GM19372 (cell line): ENCODE data around the gene UBTFL1.
"Not testable (repeated sequence)": the region's sequence is repeated elsewhere in the genome, so short reads cannot be mapped to it uniquely, and the experiment has no call there.

Experiments
- ATAC-seq: cut with Tn5 transposase; IDR thresholded peaks from one replicate; pipeline ENCODE4 v1.9.1; 2021; ENCODE audit warnings: mild to moderate bottlenecking, low read depth, moderate library complexity; ENCODE audit not compliant: unreplicated experiment

The UBTFL1 gene

GRCh38 chr11:90085650-90086049, at the start of gene UBTFL1:
Gene UBTFL1, plus strand, starts transcription at chr11:90085950. Its CDS starts 0 bp downstream, at chr11:90085950.
- not testable (repeated sequence) for ATAC-seq

GRCh38 chr11:90051591-90052209, 34.0 kb upstream of the UBTFL1 start:
- not testable (repeated sequence) for ATAC-seq

- ATAC-seq = not testable (repeated sequence)
Measured at GRCh38 chr11:90052311-90052710, 33.4 kb upstream of the UBTFL1 start.

- ATAC-seq = not testable (repeated sequence)
Measured at GRCh38 chr11:90053545-90053944, 32.2 kb upstream of the UBTFL1 start.

- not testable (repeated sequence) for ATAC-seq
Measured at GRCh38 chr11:90088731-90089130, 3.0 kb downstream of the UBTFL1 start.

GRCh38 chr11:90095230-90095924, 9.6 kb downstream of the UBTFL1 start:
- ATAC-seq = not testable (repeated sequence)

- ATAC-seq = not testable (repeated sequence)
Measured at GRCh38 chr11:90098261-90098660, 12.5 kb downstream of the UBTFL1 start.

- ATAC-seq = no peak
Measured at GRCh38 chr11:90100431-90100830, 14.7 kb downstream of the UBTFL1 start.

- no peak for ATAC-seq
Measured at GRCh38 chr11:90113541-90113940, 27.8 kb downstream of the UBTFL1 start.

GRCh38 chr11:90120191-90120590, 34.4 kb downstream of the UBTFL1 start:
- ATAC-seq = no peak

GRCh38 chr11:90124371-90124770, 38.6 kb downstream of the UBTFL1 start:
- no peak for ATAC-seq

- no peak for ATAC-seq
Measured at GRCh38 chr11:90124946-90125345, 39.2 kb downstream of the UBTFL1 start.

- no peak for ATAC-seq
Measured at GRCh38 chr11:90133560-90134477, 48.1 kb downstream of the UBTFL1 start.

GRCh38 chr11:90134478-90135003, 48.8 kb downstream of the UBTFL1 start, which contains the start of gene NAALAD2:
Gene NAALAD2, plus strand, starts transcription at chr11:90134663. Its CDS starts 96 bp downstream, at chr11:90134759.
- ATAC-seq = no peak

- no peak for ATAC-seq
Measured at GRCh38 chr11:90135016-90135415, 49.3 kb downstream of the UBTFL1 start.
